GM18526 (cell line): ENCODE results near the gene GAREM2.

ENCODE experiments used
- POLR2A ChIP-seq: IDR thresholded peaks from 3 replicates; pipeline ENCODE4 v1.6.1; 2011; ENCODE audit not compliant: insufficient read length; ENCODE audit errors: extremely low read depth

The GAREM2 gene

GRCh38 chr2:26164641-26165211 is 8.2 kb upstream of the GAREM2 start:
- no peak for TF ChIP-seq POLR2A

GRCh38 chr2:26165403-26165802 is 7.5 kb upstream of the GAREM2 start:
- no peak for TF ChIP-seq POLR2A

- no peak for TF ChIP-seq POLR2A
These were observed 4.1 kb upstream of the GAREM2 start for GRCh38 chr2:26168785-26169184.

- TF ChIP-seq POLR2A = no peak
These were observed 3.7 kb upstream of the GAREM2 start for GRCh38 chr2:26169226-26169625.

GRCh38 chr2:26169681-26170414 is 3.0 kb upstream of the GAREM2 start:
- no peak for TF ChIP-seq POLR2A

- no peak for TF ChIP-seq POLR2A
These were observed 2.1 kb upstream of the GAREM2 start for GRCh38 chr2:26170795-26171194.

GRCh38 chr2:26172189-26172870 is 558 bp upstream of the GAREM2 start:
- TF ChIP-seq POLR2A = no peak

GRCh38 chr2:26173776-26174482 is 1.0 kb downstream of the GAREM2 start:
- TF ChIP-seq POLR2A = no peak

GRCh38 chr2:26174691-26175465 is 2.0 kb downstream of the GAREM2 start:
- TF ChIP-seq POLR2A = no peak

- no peak for TF ChIP-seq POLR2A
These were observed 2.8 kb downstream of the GAREM2 start for GRCh38 chr2:26175466-26176278.

- TF ChIP-seq POLR2A = no peak
These were observed 3.4 kb downstream of the GAREM2 start for GRCh38 chr2:26176279-26176615.

- TF ChIP-seq POLR2A = no peak
These were observed 4.2 kb downstream of the GAREM2 start for GRCh38 chr2:26177122-26177521.

GRCh38 chr2:26178246-26178645 is 5.4 kb downstream of the GAREM2 start:
- TF ChIP-seq POLR2A = no peak

- TF ChIP-seq POLR2A = no peak
These were observed 6.0 kb downstream of the GAREM2 start for GRCh38 chr2:26178746-26179436.

- no peak for TF ChIP-seq POLR2A
These were observed 6.6 kb downstream of the GAREM2 start for GRCh38 chr2:26179446-26179913.
